ENCODE measurements around the gene PDE11A.
"Not testable (repeated sequence)": the region's sequence is repeated elsewhere in the genome, so short reads cannot be mapped to it uniquely, and the experiment has no call there.

PDE11A gene

DNA sequence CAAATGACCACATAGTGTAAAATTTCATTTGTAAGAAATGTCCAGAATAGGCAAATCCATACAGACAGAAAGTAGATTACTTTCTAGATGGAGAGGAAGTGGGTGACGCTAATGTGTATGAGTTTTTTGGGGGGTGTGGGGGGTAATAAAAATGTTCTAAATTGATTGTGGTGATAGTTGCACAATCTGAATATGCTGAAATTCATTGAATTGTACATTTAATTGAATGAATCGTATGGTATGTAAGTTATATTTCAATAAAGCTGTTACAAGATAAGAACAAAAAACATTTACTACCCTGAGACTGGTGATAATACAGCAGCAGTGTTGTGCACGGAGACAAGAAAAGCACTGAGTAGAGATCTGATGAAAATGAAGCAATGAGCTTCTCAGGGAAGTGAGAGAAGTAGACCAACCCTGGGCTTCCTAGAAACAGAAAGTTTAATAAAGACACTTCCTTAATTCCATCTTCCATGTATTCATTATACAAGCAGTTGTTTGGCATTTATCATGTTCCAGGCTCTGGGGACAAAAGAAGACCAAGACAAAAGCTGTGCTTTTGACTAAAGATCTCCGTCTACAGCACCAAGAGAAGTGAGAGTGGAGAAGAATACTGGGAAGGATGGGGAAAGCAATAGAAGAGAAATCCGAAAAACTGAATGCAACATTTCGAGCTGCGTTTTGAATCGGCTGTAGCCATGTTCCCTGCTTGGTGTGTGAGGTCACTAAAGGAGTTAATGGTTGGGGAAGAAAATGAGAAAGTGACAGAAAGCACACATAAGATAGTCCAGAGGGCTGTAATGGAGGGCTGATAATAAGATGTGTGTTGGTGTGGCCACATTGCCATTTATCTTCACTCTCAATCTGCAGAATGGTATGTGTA lies 1.8 kb upstream of the PDE11A start:
- DNase-seq = no peak

DNA sequence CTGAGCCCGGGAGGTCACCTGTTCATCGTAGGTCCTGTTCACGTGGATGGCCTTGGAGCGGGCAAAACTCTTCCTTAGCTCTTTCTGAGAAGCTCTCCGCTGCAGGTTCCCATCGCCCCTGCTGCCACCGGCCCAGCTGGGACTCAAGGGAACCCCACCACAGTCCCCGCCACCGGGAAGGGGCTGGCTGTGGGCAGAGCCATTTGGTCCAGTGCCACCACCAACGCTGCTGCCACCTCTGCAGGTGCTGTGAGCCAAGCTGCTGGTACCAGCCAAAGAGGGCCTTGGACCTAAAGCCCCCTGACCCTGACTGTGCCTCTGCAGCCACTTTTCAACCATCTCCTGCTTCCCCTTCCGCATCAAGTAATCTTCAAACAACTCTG lies 586 bp downstream of the PDE11A start:
- DNase-seq = no peak

GRCh38 chr2:178070824-178071223 lies 1.8 kb downstream of the PDE11A start:
- no peak for DNase-seq

DNA sequence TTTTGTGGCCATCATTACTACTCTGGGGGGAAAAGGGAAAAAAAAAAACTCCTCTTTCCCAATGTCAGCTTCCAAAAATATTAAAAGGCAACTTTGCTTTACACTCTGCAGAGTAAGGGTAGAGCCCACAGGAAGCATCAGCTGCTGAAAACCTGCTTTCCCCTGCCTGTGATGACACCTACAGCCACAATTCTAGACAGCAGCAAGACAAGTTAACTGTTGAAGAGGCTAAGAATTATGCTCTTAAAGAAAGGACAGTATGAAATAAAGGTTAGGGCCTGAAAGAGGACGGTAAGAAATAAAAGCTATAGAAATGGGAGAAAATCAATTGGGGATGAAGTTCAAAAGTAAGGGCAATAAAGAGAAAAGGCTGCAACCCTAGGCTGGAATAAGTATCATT lies 3.0 kb downstream of the PDE11A start:
- DNase-seq = no peak

- no peak for DNase-seq
These were observed 3.6 kb downstream of the PDE11A start for GRCh38 chr2:178068823-178069454.

GRCh38 chr2:178066890-178067669 lies 5.5 kb downstream of the PDE11A start:
- peak; percentile 38 for DNase-seq

DNA sequence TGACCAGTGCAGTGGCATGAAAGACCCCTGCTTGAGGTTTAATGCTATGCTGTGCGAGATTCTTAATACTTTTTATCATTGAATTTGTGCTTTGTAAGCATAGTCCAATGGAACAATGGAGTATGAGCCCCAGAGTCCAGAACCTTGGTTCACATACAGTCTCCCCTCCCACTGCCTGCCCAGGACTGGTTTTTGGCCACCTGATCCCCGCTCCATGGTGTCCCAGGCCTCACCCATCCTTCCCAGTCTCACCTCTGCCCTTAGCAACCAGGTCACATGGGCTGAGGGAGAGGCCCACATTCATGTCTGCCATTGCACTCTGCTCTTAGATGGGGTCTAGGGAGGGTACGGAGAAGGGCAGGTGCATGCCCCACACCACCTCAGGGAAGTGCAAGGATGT lies 6.3 kb downstream of the PDE11A start:
- no peak for DNase-seq

GRCh38 chr2:178059681-178060080 lies 12.9 kb downstream of the PDE11A start:
- no peak for DNase-seq

- no peak for DNase-seq
These were observed 13.5 kb downstream of the PDE11A start for GRCh38 chr2:178059111-178059510.

GRCh38 chr2:178057179-178057680 lies 15.3 kb downstream of the PDE11A start:
- DNase-seq = no peak

GRCh38 chr2:178056345-178056744 lies 16.2 kb downstream of the PDE11A start:
- no peak for DNase-seq

GRCh38 chr2:178051257-178051656 lies 21.3 kb downstream of the PDE11A start:
- not testable (repeated sequence) for DNase-seq

- no peak for DNase-seq
These were observed 25.2 kb downstream of the PDE11A start for GRCh38 chr2:178047391-178047790.

- no peak for DNase-seq
These were observed 27.7 kb downstream of the PDE11A start for GRCh38 chr2:178044836-178045235.

DNA sequence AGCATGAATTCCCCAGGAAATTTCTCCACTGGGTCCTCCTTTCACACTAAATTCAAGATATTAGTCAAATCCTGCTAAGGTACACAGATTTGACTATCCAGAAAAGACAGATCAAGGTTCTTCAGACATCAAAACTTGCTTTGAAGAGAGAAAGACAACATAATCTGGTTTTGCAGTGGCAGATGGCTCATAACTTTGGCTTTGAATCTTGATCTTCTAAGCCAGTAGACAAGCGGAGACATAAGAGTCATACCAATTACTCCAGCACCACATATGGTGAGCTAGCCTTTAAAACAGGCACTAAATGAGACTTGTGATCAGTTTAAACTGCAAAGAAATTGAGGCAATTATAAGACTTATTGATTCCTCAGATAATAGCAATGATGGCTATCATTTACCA lies 29.3 kb downstream of the PDE11A start:
- no peak for DNase-seq

DNA sequence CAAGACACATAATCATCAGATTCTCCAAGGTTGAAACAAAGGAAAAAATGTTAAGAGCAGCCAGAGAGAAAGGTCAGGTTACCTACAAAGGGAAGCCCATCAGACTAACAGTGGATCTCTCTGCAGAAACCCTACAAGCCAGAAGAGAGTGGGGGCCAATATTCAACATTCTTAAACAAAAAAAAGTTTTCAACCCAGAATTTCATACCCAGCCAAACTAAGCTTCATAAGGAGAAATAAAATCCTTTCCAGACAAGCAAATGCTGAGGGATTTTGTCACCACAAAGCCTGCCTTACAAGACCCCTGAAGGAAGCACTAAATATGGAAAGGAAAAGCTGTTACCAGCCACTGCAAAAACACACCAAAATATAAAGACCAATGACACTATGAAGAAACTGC lies 39.0 kb downstream of the PDE11A start:
- DNase-seq = not testable (repeated sequence)

DNA sequence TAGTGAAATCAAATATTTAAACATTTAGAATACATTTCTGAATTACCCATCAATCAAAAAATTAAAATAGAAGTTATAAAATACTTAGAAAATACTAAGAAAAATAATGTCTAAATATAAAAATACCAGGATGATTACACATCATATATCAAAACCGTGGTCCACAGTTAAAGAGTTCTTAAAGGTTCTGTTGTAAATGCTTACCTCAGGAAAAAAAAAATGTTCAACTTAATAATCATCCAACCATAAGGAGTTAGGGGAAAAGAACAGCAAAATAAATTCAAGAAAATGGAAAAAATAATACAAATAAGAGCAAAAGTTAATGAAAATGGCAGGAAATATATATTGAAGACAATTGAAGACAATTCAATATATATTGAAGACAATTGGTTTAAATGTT lies 43.2 kb downstream of the PDE11A start:
- DNase-seq = no peak

- no peak for DNase-seq
These were observed 46.9 kb downstream of the PDE11A start for GRCh38 chr2:178025551-178026185.

DNA sequence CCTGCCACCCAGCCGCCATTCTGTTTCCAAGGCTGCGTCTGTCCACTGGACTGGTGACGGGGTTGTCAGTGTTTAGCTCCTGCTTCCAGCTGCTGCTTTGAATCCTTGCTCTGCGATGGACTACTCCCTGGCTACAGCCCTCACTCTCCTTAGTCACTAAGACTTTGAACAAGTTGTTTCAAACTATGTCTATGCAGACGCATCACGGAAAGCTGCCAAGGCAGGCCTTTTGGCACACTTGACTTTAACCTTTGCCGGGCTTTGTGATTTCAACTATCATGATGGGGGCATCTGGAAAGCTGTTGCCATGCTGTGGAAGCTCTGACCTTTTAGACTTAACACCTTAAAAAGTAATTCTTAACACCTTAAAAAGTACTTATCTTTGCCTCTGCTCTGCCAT lies 54.4 kb downstream of the PDE11A start:
- no peak for DNase-seq

DNA sequence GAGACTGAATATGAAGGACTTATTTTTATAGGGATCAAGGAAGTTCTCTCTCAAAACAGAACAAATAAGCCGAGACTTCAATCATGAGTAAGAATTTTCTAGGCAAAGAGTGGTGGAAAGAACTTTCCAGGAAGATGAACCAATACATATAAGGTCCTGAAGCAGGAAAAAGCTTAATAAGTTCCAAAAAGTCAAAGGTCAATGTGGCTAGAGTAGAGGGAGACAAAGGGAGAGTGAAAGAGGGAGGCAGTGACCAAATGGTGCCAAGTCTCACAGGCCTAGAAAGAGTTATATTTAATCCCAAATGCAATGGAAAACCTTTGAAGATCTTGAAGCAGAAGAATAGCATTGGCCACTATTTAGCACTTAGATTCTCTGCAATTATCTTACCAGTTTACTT lies 56.0 kb downstream of the PDE11A start:
- no peak for DNase-seq

- DNase-seq = no peak
These were observed 59.9 kb downstream of the PDE11A start for GRCh38 chr2:178012639-178013038.

GRCh38 chr2:178009813-178010212 lies 62.8 kb downstream of the PDE11A start:
- DNase-seq = no peak

All from DMS79 treated with DMSO at 0.1 percent for 48 hours (cell line).